Stimulated activated naive CD4-positive, alpha-beta T cell treated with Interleukin-2 at 50 U/mL for 16 hours (primary cell): Measurements from ENCODE around the gene EEF2K.

Source experiments
- DNase-seq: peaks from one replicate; lab custom pipeline; 2025; lab: John Stamatoyannopoulos, UW

Gene EEF2K

GRCh38 chr16:22336581-22336980 is 130.5 kb downstream of the EEF2K start:
- no peak for DNase-seq

- no peak for DNase-seq
Observed at GRCh38 chr16:22337045-22337444, 131.0 kb downstream of the EEF2K start.

- DNase-seq, result no peak
Observed at GRCh38 chr16:22337849-22338635, 132.0 kb downstream of the EEF2K start.
